Stimulated activated memory B cell treated with anti-CD40 and anti-IgM and Interleukin-4, amounts not matched to agents 10 μg/mL and 1 μg/mL and 100 μg/mL, for 72 hours (primary cell): ENCODE measurements around the gene OPHN1.
"Not testable (repeated sequence)": the region's sequence is repeated elsewhere in the genome, so short reads cannot be mapped to it uniquely, and the experiment has no call there.

Experiments used
- ATAC-seq: fragments of 150-1000 bp; cut with Tn5 transposase; 2 replicates; pipeline ENCODE4 v1.10.0; 2021
- H3K27ac Mint-ChIP-seq: one replicate; pipeline ENCODE4 v1.8.0; 2022; ENCODE audit warnings: mild to moderate bottlenecking, mixed read lengths
- H3K27me3 Mint-ChIP-seq: one replicate; pipeline ENCODE4 v1.8.0; 2022; ENCODE audit warnings: mixed read lengths
- H3K36me3 Mint-ChIP-seq: one replicate; pipeline ENCODE4 v1.8.0; 2022; ENCODE audit warnings: mixed read lengths
- H3K4me1 Mint-ChIP-seq: one replicate; pipeline ENCODE4 v1.8.0; 2022; ENCODE audit warnings: mixed read lengths
- H3K4me3 Mint-ChIP-seq: one replicate; pipeline ENCODE4 v1.8.0; 2022; ENCODE audit warnings: mild to moderate bottlenecking, moderate library complexity, mixed read lengths
- H3K9me3 Mint-ChIP-seq: one replicate; pipeline ENCODE4 v1.8.0; 2022; ENCODE audit warnings: mixed read lengths

OPHN1 gene

DNA sequence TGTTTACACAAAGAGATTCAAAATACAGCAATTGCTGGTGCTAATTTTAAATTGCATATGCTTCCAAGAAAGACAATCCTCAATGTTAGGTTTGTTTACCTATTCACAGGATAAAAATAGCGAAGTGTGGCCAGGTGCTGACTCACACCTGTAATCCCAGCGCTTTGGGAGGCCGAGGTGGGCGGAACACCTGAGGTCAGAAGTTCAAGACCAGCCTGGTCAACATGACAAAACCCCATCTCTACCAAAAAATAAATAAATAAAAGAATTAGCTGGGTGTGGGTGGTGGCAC, 77.7 kb downstream of the OPHN1 start:
- Mint-ChIP-seq H3K27ac (no peak overlapping the region), H3K27me3 (no peaks in the 10 kb centered on the region), H3K36me3 (no peaks in the 10 kb centered on the region), H3K4me1 (no peaks in the 10 kb centered on the region), H3K4me3 (no peak overlapping the region), H3K9me3 (no peaks in the 10 kb centered on the region)
- ATAC-seq, result no peak

DNA sequence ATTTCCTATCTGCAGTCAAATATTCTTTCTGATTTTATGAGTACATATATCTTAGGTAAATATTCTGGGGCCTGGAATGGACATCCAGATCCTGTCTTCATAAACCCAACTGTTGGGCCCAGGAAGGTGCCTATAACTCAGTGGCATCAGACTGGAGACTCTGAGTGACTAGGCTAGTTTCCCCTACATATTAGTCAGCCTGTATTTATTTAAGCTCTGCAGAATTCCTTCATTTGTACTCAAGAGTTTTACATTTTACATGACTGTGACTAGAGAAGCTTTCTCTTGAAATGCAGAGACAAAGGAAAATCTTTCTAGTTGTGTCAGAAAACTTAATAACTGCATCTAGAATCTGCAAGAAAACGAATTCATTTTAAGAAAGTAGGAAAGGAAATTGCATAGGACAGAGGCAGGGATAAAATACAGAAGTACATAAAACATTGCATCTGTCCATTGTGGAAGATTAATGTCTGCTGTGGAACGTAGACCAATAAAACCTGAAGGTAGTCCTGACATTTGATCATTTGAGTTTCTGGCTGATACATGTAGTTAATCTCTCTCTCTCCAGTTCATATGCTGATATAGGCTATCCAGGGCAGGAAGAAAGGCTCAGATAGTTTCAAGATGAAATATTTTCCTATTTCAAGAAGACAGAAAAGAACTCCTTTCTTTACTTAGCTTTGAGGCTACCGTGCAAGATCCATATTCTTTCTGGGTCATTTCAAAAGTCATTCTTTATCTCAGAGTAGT, 78.2 kb downstream of the OPHN1 start:
- Mint-ChIP-seq H3K4me3 (no peak overlapping the region), H3K9me3 (no peaks in the 10 kb centered on the region), H3K4me1 (no peaks in the 10 kb centered on the region), H3K36me3 (no peaks in the 10 kb centered on the region), H3K27me3 (no peaks in the 10 kb centered on the region), H3K27ac (no peak overlapping the region)
- ATAC-seq, result no peak

DNA sequence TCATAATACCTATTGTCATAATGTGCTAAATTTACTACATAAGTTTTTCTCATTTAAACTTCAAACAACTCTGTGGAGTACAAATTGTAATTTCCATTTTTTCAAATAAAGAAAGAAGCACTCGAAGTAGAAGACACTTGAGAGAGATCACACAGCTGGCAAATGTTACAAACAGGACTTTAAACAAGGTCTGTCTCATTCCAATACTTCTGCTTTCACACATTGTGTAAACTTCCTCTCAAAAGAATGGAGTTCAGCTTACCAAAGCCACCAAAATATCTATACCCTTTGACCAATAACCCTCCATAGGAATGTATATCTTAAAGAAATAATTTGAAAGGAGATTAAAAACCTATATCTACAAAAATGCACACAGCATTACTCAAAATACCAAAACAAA, 88.3 kb downstream of the OPHN1 start:
- Mint-ChIP-seq H3K4me1 (no peaks in the 10 kb centered on the region), H3K27ac (no peak overlapping the region), H3K4me3 (no peak overlapping the region), H3K36me3 (no peaks in the 10 kb centered on the region), H3K27me3 (no peaks in the 10 kb centered on the region), H3K9me3 (peaks cover 3% of the 10 kb centered on the region)
- ATAC-seq, result no peak

DNA sequence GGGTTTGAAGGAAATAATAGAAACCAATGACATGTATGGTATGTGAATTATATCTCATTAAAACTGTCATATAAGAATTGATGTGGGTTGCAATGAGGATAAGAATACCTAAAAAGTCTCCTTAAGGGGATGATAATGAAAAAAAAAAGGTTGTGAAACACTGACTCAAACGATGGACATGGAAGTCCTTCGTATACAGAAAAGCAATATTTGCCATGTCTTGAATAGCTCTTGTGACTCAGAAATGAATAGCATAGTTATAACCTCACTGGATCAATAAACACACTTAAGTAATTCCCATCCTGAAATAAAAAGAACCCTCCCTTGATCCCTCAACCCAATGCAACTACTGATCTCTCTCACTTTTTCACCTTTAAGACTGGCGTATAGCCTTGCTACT, 89.7 kb downstream of the OPHN1 start:
- peaks cover 1% of the 10 kb centered on the region for H3K9me3 Mint-ChIP-seq
- H3K4me3 Mint-ChIP-seq, result no peak overlapping the region
- no peaks in the 10 kb centered on the region for H3K4me1 Mint-ChIP-seq
- no peaks in the 10 kb centered on the region for H3K27me3 Mint-ChIP-seq
- no peak for ATAC-seq
- no peak overlapping the region for H3K27ac Mint-ChIP-seq
- no peaks in the 10 kb centered on the region for H3K36me3 Mint-ChIP-seq

DNA sequence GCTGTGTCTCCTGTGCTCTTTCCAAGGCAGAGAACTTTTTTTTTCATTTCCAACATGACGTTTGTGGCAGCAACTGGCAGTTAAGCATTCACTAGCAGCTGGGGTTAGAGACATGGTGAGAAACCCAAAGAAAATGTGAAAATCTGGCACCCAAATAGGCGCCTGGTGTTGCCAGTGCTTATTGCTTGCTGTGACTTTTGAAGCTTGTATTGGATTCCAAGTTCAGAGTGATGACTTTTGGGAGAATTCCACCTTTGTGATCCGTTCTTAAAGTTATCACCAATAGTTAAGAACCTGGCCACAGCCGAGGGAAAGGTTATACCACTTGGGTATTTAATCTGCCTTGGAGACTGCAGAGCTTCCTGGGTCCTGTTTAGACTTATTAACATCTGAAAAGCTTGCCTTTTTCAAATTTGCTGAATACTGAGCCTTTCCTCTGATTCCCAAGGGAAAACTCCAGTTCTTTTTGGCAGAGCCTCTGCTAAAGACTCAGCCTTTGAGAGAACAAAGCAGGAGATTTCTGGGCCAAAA, 101.0 kb downstream of the OPHN1 start:
- H3K4me3 Mint-ChIP-seq, result no peak overlapping the region
- no peaks in the 10 kb centered on the region for H3K27me3 Mint-ChIP-seq
- H3K9me3 Mint-ChIP-seq, result no peaks in the 10 kb centered on the region
- H3K27ac Mint-ChIP-seq, result no peak overlapping the region
- no peaks in the 10 kb centered on the region for H3K36me3 Mint-ChIP-seq
- no peaks in the 10 kb centered on the region for H3K4me1 Mint-ChIP-seq
- ATAC-seq, result no peak

DNA sequence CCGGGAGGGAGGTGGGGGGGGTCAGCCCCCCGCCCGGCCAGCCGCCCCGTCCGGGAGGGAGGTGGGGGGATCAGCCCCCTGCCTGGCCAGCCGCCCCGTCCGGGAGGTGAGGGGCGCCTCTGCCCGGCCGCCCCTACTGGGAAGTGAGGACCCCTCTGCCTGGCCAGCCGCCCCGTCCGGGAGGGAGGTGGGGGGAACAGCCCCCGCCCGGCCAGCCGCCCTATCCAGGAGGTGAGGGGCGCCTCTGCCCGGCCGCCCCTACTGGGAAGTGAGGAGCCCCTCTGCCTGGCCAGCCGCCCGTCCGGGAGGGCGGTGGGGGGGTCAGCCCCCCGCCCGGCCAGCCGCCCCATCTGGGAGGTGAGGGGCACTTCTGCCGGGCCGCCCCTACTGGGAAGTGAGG, 106.5 kb downstream of the OPHN1 start:
- H3K4me1 Mint-ChIP-seq, H3K4me3 Mint-ChIP-seq, ATAC-seq, H3K27ac Mint-ChIP-seq, H3K36me3 Mint-ChIP-seq, H3K27me3 Mint-ChIP-seq, H3K9me3 Mint-ChIP-seq: not testable (repeated sequence)

DNA sequence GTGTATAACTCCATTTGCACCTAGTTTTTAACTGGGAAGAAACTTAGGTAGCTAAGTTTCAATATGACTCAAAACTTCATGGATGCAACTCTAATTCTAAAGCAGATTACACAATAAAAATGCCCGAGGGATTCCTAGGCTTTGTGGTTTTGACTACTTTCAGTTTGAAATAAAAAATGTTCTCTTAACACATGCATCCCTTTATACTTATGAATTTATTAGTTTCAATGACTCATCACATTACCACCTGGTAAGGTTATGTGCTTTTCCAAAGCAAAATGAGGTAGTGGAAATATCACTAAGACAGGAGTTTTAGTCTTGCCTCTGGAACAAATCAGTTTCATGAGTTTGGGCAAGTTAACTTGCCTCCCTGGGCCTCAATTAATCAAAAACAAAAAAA, 125.5 kb downstream of the OPHN1 start:
- no peaks in the 10 kb centered on the region for H3K4me1 Mint-ChIP-seq
- ATAC-seq, result no peak
- no peak overlapping the region for H3K4me3 Mint-ChIP-seq
- no peaks in the 10 kb centered on the region for H3K9me3 Mint-ChIP-seq
- H3K27me3 Mint-ChIP-seq, result no peaks in the 10 kb centered on the region
- no peak overlapping the region for H3K27ac Mint-ChIP-seq
- no peaks in the 10 kb centered on the region for H3K36me3 Mint-ChIP-seq

DNA sequence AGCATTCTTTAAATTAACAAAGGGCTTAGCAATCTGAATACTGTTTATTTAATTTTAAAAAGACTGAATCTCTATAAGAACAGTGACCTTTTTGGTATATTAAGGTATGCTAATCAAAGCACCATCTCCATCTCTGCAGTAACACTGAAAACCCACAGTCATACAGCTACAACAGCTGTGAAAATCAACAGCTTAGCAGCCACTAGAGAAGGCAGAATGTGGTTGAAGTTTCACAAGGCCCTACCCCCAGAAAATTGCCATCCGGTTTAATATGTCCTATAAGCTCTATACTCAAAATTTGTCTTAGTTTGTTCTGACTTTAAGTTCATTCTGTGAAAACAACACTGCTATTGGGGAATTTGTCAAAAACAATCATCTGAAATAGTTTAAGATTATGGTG, 128.7 kb downstream of the OPHN1 start:
- Mint-ChIP-seq H3K36me3 (no peaks in the 10 kb centered on the region), H3K4me1 (no peaks in the 10 kb centered on the region), H3K9me3 (no peaks in the 10 kb centered on the region), H3K27ac (no peak overlapping the region), H3K4me3 (no peak overlapping the region), H3K27me3 (no peaks in the 10 kb centered on the region)
- no peak for ATAC-seq

DNA sequence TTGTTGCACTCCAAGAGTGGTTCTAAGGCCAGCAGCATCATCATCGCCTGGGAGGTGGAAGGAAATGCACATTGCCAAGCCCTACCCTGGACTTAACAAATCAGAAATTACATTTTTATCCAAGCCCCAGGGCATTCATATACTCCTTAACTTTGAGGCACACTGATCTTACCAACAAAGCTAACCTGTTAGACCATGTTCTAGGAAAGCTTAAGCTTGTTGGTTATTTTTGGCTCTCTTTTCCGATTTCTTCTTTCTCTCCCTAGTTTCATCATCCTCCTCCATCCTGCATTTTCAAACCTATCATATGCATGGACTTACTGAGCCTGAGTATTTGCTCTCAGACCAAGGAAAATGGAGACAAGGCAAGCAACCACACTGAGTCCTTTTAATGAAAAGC, 133.4 kb downstream of the OPHN1 start:
- H3K4me1 Mint-ChIP-seq, result no peaks in the 10 kb centered on the region
- H3K27ac Mint-ChIP-seq, result no peak overlapping the region
- ATAC-seq, result no peak
- H3K27me3 Mint-ChIP-seq, result no peaks in the 10 kb centered on the region
- H3K36me3 Mint-ChIP-seq, result no peaks in the 10 kb centered on the region
- no peak overlapping the region for H3K4me3 Mint-ChIP-seq
- H3K9me3 Mint-ChIP-seq, result no peaks in the 10 kb centered on the region

DNA sequence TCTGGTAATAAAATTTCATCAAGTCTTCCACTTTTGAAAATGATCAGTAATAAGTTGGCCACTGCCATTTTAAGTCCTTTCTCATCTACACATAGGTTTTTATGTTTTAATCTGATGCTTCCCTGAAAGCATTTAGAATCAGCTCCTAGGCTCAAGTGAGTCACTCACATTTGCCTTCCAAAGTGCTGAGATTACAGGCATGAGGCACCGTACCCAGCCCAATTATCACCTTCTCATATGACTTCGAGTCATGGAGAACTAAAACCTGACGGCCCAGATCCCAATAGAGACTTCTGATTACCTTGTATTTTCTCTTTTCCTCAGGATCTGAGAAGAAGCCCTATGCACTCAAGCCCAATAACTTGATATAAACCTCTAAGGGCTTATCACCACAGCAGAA, 140.8 kb downstream of the OPHN1 start:
- no peak for ATAC-seq
- no peak overlapping the region for H3K4me3 Mint-ChIP-seq
- H3K36me3 Mint-ChIP-seq, result no peaks in the 10 kb centered on the region
- H3K27ac Mint-ChIP-seq, result no peak overlapping the region
- H3K4me1 Mint-ChIP-seq, result no peaks in the 10 kb centered on the region
- H3K9me3 Mint-ChIP-seq, result no peaks in the 10 kb centered on the region
- no peaks in the 10 kb centered on the region for H3K27me3 Mint-ChIP-seq

DNA sequence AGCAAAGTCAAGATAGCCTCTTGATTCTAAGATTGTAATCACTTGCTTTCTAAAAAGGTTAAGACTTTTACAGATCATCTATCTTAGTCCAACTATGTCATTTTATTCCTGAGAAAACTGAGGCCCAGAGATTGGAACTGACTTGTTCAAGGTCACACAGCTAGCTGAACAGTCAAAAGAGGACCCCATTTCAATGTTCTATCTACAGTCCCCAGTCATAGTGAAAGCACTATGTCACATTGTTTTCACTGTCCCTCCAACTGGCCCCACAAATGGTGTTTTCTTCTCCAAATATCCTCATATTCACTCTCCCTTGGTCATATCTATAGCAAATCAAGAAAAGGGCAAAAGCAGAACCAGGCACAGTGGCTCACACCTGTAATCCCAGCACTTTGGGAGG, 145.2 kb downstream of the OPHN1 start:
- Mint-ChIP-seq H3K4me3 (no peak overlapping the region), H3K27ac (no peak overlapping the region), H3K36me3 (no peaks in the 10 kb centered on the region), H3K4me1 (no peaks in the 10 kb centered on the region), H3K9me3 (no peaks in the 10 kb centered on the region), H3K27me3 (no peaks in the 10 kb centered on the region)
- ATAC-seq, result no peak

DNA sequence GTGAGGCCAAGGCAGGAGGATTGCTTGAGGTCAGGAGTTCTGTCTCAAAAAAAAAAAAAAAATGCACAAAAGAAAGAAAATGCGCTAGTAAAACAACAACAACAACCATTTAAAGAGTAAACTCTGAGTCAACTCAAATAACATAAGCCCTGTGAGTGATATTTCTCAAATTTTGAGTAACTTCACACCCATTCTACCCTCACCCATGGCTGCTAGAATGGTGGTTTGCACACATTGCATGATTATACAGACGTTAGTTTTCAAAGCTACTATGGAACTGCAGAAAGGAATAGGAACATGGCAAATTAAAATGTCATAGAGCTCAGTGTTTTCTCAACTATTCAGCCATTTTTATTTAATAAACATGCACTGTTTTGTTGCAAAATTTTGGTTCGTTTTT, 145.9 kb downstream of the OPHN1 start:
- H3K4me1 Mint-ChIP-seq, result no peaks in the 10 kb centered on the region
- no peaks in the 10 kb centered on the region for H3K36me3 Mint-ChIP-seq
- H3K4me3 Mint-ChIP-seq, result no peak overlapping the region
- H3K27me3 Mint-ChIP-seq, result no peaks in the 10 kb centered on the region
- no peaks in the 10 kb centered on the region for H3K9me3 Mint-ChIP-seq
- no peak for ATAC-seq
- no peak overlapping the region for H3K27ac Mint-ChIP-seq

DNA sequence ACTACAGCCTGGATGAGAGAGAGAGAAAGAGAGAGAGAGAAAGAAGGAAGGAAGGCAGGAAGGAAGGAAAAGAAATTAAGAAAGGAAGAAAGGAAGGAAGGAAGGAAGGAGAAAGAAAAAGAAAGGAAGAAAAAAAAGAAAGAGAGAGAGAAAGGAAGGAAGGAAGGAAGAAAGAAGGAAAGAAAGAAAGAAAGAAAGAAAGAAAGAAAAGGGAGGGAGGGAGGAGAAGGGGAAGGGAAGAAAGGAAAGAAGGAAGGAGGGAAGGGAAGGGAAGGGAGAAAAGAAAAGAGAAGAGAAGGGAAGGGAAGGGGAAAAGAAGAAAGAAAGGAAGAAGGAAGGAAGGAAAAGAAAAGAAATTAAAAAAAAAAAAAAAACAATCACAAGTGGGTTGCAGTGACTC, 146.3 kb downstream of the OPHN1 start:
- no peaks in the 10 kb centered on the region for H3K36me3 Mint-ChIP-seq
- H3K27me3 Mint-ChIP-seq, result no peaks in the 10 kb centered on the region
- no peaks in the 10 kb centered on the region for H3K4me1 Mint-ChIP-seq
- no peak overlapping the region for H3K27ac Mint-ChIP-seq
- no peaks in the 10 kb centered on the region for H3K9me3 Mint-ChIP-seq
- ATAC-seq, result no peak
- H3K4me3 Mint-ChIP-seq, result no peak overlapping the region

DNA sequence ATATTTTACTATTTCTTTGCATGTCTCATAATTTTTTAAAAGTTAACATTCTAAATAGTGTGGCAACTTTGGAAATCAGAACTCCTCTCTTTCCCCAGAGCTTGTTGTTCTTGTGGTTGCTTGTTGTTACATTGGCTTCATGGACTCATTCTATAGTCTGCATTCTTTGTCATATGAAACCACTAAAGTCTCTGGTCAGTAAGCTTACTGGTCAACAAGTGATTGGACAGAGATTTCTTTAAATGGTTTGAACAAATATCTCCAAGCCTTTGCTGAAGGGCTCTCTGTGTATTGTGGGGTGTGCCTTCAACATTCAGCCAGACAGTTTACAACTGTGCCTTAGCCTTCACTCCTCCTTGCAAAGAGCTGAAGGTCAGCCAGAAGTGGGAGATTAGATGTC, 147.2 kb downstream of the OPHN1 start:
- no peak overlapping the region for H3K27ac Mint-ChIP-seq
- H3K9me3 Mint-ChIP-seq, result no peaks in the 10 kb centered on the region
- H3K36me3 Mint-ChIP-seq, result no peaks in the 10 kb centered on the region
- H3K4me1 Mint-ChIP-seq, result no peaks in the 10 kb centered on the region
- H3K27me3 Mint-ChIP-seq, result no peaks in the 10 kb centered on the region
- ATAC-seq, result no peak
- no peak overlapping the region for H3K4me3 Mint-ChIP-seq

DNA sequence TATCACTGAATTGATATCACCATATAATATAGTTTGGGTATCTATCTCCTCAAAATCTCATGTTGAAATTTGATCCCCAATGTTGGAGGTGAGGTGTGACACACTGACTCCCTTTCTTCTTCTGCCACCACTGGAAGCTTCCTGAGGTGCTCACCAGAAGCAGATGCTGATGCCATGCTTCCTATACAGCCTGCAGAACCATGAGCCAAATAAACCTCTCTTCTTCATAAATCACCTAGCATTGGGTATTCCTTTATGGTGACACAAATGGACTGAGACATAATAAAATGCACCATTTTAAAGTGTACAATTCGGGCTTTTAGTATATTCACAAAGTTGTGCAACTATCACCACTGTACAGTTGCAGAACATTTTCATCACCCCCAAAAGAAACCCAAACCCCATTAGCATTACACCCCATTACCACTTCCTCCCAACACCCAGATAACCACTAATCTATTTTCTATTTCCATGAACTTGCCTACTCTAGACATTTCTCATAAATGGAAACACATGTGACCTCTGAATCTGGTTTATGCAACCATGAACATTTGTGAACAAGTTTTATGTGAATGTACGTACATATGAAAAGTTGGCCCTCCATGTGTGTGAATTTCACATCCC, 148.9 kb downstream of the OPHN1 start:
- Mint-ChIP-seq H3K4me3 (no peak overlapping the region), H3K36me3 (no peaks in the 10 kb centered on the region), H3K9me3 (no peaks in the 10 kb centered on the region), H3K4me1 (no peaks in the 10 kb centered on the region), H3K27me3 (no peaks in the 10 kb centered on the region), H3K27ac (no peak overlapping the region)
- ATAC-seq, result no peak

DNA sequence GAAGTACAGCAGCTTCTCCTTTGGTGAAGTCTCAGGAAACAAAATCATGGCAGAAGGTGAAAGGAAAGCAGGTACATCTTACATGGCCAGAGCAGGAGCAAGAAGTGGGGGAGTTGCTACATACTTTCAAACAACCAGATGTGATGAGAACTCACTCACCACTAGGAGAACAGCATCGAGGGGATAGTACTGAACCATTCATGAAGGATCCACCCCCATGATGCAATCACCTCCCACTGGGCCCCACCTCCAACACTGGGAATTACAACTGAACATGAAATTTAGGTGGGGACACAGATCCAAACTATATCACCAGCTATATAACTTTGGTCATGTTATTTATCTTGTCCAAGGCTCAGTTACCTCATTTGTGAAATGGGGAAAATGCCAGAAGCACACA, 159.4 kb downstream of the OPHN1 start:
- H3K27me3 Mint-ChIP-seq, result no peaks in the 10 kb centered on the region
- ATAC-seq, result no peak
- H3K27ac Mint-ChIP-seq, result no peak overlapping the region
- H3K4me1 Mint-ChIP-seq, result no peaks in the 10 kb centered on the region
- no peak overlapping the region for H3K4me3 Mint-ChIP-seq
- no peaks in the 10 kb centered on the region for H3K9me3 Mint-ChIP-seq
- no peaks in the 10 kb centered on the region for H3K36me3 Mint-ChIP-seq
